Measurements from ENCODE around the gene CHST3.

Gene CHST3

GRCh38 chr10:72035252-72035887 is 71.2 kb downstream of the CHST3 start:
- no peak for DNase-seq

- DNase-seq: no peak
Measured at GRCh38 chr10:72037266-72037665, 73.1 kb downstream of the CHST3 start.

GRCh38 chr10:72037811-72038210 is 73.6 kb downstream of the CHST3 start:
- DNase-seq: no peak

GRCh38 chr10:72038458-72039001 is 74.3 kb downstream of the CHST3 start:
- no peak for DNase-seq

- DNase-seq: no peak
Measured at GRCh38 chr10:72039377-72039776, 75.2 kb downstream of the CHST3 start.

GRCh38 chr10:72041491-72041890 is 77.3 kb downstream of the CHST3 start:
- no peak for DNase-seq

- DNase-seq: no peak
Measured at GRCh38 chr10:72043016-72043834, 79.0 kb downstream of the CHST3 start.

GRCh38 chr10:72044417-72045041 is 80.3 kb downstream of the CHST3 start:
- no peak for DNase-seq

- DNase-seq: no peak
Measured at GRCh38 chr10:72045586-72045985, 81.4 kb downstream of the CHST3 start.

GRCh38 chr10:72048450-72049124 is 84.4 kb downstream of the CHST3 start:
- peak; percentile 92 for DNase-seq

GRCh38 chr10:72049472-72049871 is 85.3 kb downstream of the CHST3 start:
- DNase-seq: no peak

- DNase-seq: no peak
Measured at GRCh38 chr10:72049969-72050781, 86.0 kb downstream of the CHST3 start.

- no peak for DNase-seq
Measured at GRCh38 chr10:72050873-72051272, 86.7 kb downstream of the CHST3 start.

GRCh38 chr10:72053690-72054089 is 89.5 kb downstream of the CHST3 start:
- no peak for DNase-seq

- no peak for DNase-seq
Measured at GRCh38 chr10:72056113-72056512, 91.9 kb downstream of the CHST3 start.

- DNase-seq: no peak
Measured at GRCh38 chr10:72056932-72057751, 92.9 kb downstream of the CHST3 start.

- DNase-seq: no peak
Measured at GRCh38 chr10:72058347-72058898, 94.2 kb downstream of the CHST3 start.

- no peak for DNase-seq
Measured at GRCh38 chr10:72058989-72059842, 95.0 kb downstream of the CHST3 start.

- no peak for DNase-seq
Measured at GRCh38 chr10:72059843-72060822, 95.9 kb downstream of the CHST3 start.

Measured in NCI-H1436 (cell line).